Measurements from ENCODE around the gene ZBP1.

ZBP1 gene

GRCh38 chr20:57594092-57594951, 25.9 kb downstream of the ZBP1 start:
- H3K4me3 Mint-ChIP-seq, result no peak overlapping the region
- no peak overlapping the region for H3K27ac Mint-ChIP-seq (ENCODE audit: low read depth)
- no peaks in the 10 kb centered on the region for H3K27me3 Mint-ChIP-seq
- peaks cover 7% of the 10 kb centered on the region for H3K4me1 Mint-ChIP-seq
- DNase-seq (ENCODE audit: low spot score in 2 of 2) (peak; percentile 27 to 40), ATAC-seq (replicated peaks; ENCODE audit: extremely low read depth, poor library complexity, severe bottlenecking) (no peak)
- H3K36me3 Mint-ChIP-seq (ENCODE audit: insufficient read depth), result peaks cover 1% of the 10 kb centered on the region
- no peaks in the 10 kb centered on the region for H3K9me3 Mint-ChIP-seq

- Mint-ChIP-seq H3K4me1 (peaks cover 7% of the 10 kb centered on the region), H3K9me3 (no peaks in the 10 kb centered on the region), H3K4me3 (no peak overlapping the region), H3K36me3 (ENCODE audit: insufficient read depth) (no peaks in the 10 kb centered on the region), H3K27ac (ENCODE audit: low read depth) (no peak overlapping the region), H3K27me3 (no peaks in the 10 kb centered on the region)
- ATAC-seq (replicated peaks; ENCODE audit: extremely low read depth, poor library complexity, severe bottlenecking) (no peak), DNase-seq (ENCODE audit: low spot score in 2 of 2) (no peak)
Measured at GRCh38 chr20:57593134-57593886, 26.9 kb downstream of the ZBP1 start.

GRCh38 chr20:57592263-57593092, 27.7 kb downstream of the ZBP1 start:
- Mint-ChIP-seq H3K9me3 (no peaks in the 10 kb centered on the region), H3K4me1 (peaks cover 7% of the 10 kb centered on the region), H3K27me3 (no peaks in the 10 kb centered on the region), H3K4me3 (no peak overlapping the region), H3K27ac (ENCODE audit: low read depth) (no peak overlapping the region), H3K36me3 (ENCODE audit: insufficient read depth) (no peaks in the 10 kb centered on the region)
- ATAC-seq (replicated peaks; ENCODE audit: extremely low read depth, poor library complexity, severe bottlenecking), result no peak
- no peak for DNase-seq (ENCODE audit: low spot score in 2 of 2)

GRCh38 chr20:57591289-57592229, 28.7 kb downstream of the ZBP1 start:
- Mint-ChIP-seq H3K27me3 (peaks cover 7% of the 10 kb centered on the region), H3K27ac (ENCODE audit: low read depth) (no peak overlapping the region), H3K36me3 (ENCODE audit: insufficient read depth) (no peaks in the 10 kb centered on the region), H3K4me3 (no peak overlapping the region), H3K9me3 (no peaks in the 10 kb centered on the region), H3K4me1 (peaks cover 7% of the 10 kb centered on the region)
- no peak for ATAC-seq (replicated peaks; ENCODE audit: extremely low read depth, poor library complexity, severe bottlenecking)
- DNase-seq (ENCODE audit: low spot score in 2 of 2), result no peak

- ATAC-seq (replicated peaks; ENCODE audit: extremely low read depth, poor library complexity, severe bottlenecking) (no peak), DNase-seq (ENCODE audit: low spot score in 2 of 2) (no peak)
- Mint-ChIP-seq H3K4me3 (no peak overlapping the region), H3K27ac (ENCODE audit: low read depth) (no peak overlapping the region), H3K36me3 (ENCODE audit: insufficient read depth) (no peaks in the 10 kb centered on the region), H3K4me1 (peaks cover 7% of the 10 kb centered on the region), H3K27me3 (peaks cover 15% of the 10 kb centered on the region), H3K9me3 (no peaks in the 10 kb centered on the region)
Measured at GRCh38 chr20:57590485-57591288, 29.5 kb downstream of the ZBP1 start.

GRCh38 chr20:57589728-57590484, 30.3 kb downstream of the ZBP1 start:
- H3K9me3 Mint-ChIP-seq, result no peaks in the 10 kb centered on the region
- DNase-seq (ENCODE audit: low spot score in 2 of 2) (no peak), ATAC-seq (replicated peaks; ENCODE audit: extremely low read depth, poor library complexity, severe bottlenecking) (no peak)
- H3K36me3 Mint-ChIP-seq (ENCODE audit: insufficient read depth), result no peaks in the 10 kb centered on the region
- peaks cover 23% of the 10 kb centered on the region for H3K27me3 Mint-ChIP-seq
- peaks cover 7% of the 10 kb centered on the region for H3K4me1 Mint-ChIP-seq
- no peak overlapping the region for H3K27ac Mint-ChIP-seq (ENCODE audit: low read depth)
- no peak overlapping the region for H3K4me3 Mint-ChIP-seq

GRCh38 chr20:57589123-57589727, 31.0 kb downstream of the ZBP1 start:
- Mint-ChIP-seq H3K27me3 (peaks cover 30% of the 10 kb centered on the region), H3K4me3 (no peak overlapping the region), H3K4me1 (peaks cover 7% of the 10 kb centered on the region), H3K27ac (ENCODE audit: low read depth) (no peak overlapping the region), H3K36me3 (ENCODE audit: insufficient read depth) (no peaks in the 10 kb centered on the region), H3K9me3 (no peaks in the 10 kb centered on the region)
- no peak for ATAC-seq (replicated peaks; ENCODE audit: extremely low read depth, poor library complexity, severe bottlenecking)
- DNase-seq (ENCODE audit: low spot score in 2 of 2), result no peak

- no peak overlapping the region for H3K4me3 Mint-ChIP-seq
- no peak overlapping the region for H3K27ac Mint-ChIP-seq (ENCODE audit: low read depth)
- no peaks in the 10 kb centered on the region for H3K9me3 Mint-ChIP-seq
- ATAC-seq (replicated peaks; ENCODE audit: extremely low read depth, poor library complexity, severe bottlenecking) (no peak), DNase-seq (ENCODE audit: low spot score in 2 of 2) (no peak)
- H3K27me3 Mint-ChIP-seq, result peaks cover 36% of the 10 kb centered on the region
- peaks cover 6% of the 10 kb centered on the region for H3K4me1 Mint-ChIP-seq
- H3K36me3 Mint-ChIP-seq (ENCODE audit: insufficient read depth), result no peaks in the 10 kb centered on the region
Measured at GRCh38 chr20:57588596-57588995, 31.6 kb downstream of the ZBP1 start.

GRCh38 chr20:57587989-57588377, 32.2 kb downstream of the ZBP1 start:
- peaks cover 42% of the 10 kb centered on the region for H3K27me3 Mint-ChIP-seq
- H3K9me3 Mint-ChIP-seq, result no peaks in the 10 kb centered on the region
- H3K27ac Mint-ChIP-seq (ENCODE audit: low read depth), result no peak overlapping the region
- DNase-seq (ENCODE audit: low spot score in 2 of 2) (no peak), ATAC-seq (replicated peaks; ENCODE audit: extremely low read depth, poor library complexity, severe bottlenecking) (no peak)
- peaks cover 5% of the 10 kb centered on the region for H3K4me1 Mint-ChIP-seq
- no peak overlapping the region for H3K4me3 Mint-ChIP-seq
- no peaks in the 10 kb centered on the region for H3K36me3 Mint-ChIP-seq (ENCODE audit: insufficient read depth)

GRCh38 chr20:57587278-57587988, 32.8 kb downstream of the ZBP1 start:
- Mint-ChIP-seq H3K4me1 (peaks cover 5% of the 10 kb centered on the region), H3K36me3 (ENCODE audit: insufficient read depth) (no peaks in the 10 kb centered on the region), H3K4me3 (no peak overlapping the region), H3K9me3 (no peaks in the 10 kb centered on the region), H3K27me3 (peaks cover 48% of the 10 kb centered on the region), H3K27ac (ENCODE audit: low read depth) (no peak overlapping the region)
- ATAC-seq (replicated peaks; ENCODE audit: extremely low read depth, poor library complexity, severe bottlenecking) (no peak), DNase-seq (ENCODE audit: low spot score in 2 of 2) (no peak)
